Vagina (tissue), 2 donors: ENCODE results near the gene DNAH1.

ENCODE experiments used
- POLR2A ChIP-seq, 2 donors: fragments of 450-650 bp; IDR thresholded peaks; one replicate each; pipeline ENCODE4 v1.6.1; 2017; ENCODE audit warnings: antibody characterized with exemption in 2 of 2, mild to moderate bottlenecking in 2 of 2, moderate library complexity in 2 of 2
- POLR2AphosphoS5 ChIP-seq, 2 donors: sonication (generic); formaldehyde crosslinking; IDR thresholded peaks; one replicate each; pipeline ENCODE4 v1.9.0; 2017; ENCODE audit warnings: antibody characterized with exemption in 2 of 2, mild to moderate bottlenecking in 2 of 2, low read depth in 1 of 2; ENCODE audit not compliant: insufficient read depth in 1 of 2
- TF ChIP-seq, protein P1 (sequence below), 3 experiments: fragments of 450-650 bp in 2 of 3; fragments of 200-600 bp in 1 of 3; sonication (generic) in 1 of 3; IDR thresholded peaks; one replicate each; pipeline ENCODE4 v1.5.1; 2017 to 2019; ENCODE audit warnings: antibody characterized with exemption in 3 of 3, mild to moderate bottlenecking in 2 of 3, moderate library complexity in 2 of 3

DNA sequence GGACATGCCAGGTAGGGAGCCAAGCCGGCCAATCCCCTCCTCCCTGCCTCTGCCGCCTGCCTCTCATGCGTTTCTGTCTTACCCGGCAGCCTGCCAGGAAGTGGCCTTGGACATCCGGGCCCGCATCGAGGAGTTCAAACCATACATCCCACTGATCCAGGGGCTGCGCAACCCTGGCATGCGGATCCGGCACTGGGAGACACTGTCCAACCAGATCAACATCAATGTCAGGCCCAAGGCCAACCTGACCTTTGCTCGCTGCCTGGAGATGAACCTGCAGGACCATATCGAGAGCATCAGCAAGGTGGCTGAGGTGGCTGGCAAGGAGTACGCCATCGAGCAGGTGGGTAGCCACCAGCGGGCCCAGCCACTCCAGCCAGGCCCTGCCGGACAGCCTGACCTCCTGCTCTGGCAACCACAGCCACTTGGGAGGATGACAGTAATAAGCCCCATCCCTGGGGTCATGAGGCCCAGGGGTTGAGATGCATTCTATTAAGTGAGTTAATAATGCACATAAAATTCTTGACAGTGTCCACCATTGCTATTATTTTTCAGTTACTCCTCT, 37.3 kb downstream of the DNAH1 start:
- TF ChIP-seq, protein P1, sequence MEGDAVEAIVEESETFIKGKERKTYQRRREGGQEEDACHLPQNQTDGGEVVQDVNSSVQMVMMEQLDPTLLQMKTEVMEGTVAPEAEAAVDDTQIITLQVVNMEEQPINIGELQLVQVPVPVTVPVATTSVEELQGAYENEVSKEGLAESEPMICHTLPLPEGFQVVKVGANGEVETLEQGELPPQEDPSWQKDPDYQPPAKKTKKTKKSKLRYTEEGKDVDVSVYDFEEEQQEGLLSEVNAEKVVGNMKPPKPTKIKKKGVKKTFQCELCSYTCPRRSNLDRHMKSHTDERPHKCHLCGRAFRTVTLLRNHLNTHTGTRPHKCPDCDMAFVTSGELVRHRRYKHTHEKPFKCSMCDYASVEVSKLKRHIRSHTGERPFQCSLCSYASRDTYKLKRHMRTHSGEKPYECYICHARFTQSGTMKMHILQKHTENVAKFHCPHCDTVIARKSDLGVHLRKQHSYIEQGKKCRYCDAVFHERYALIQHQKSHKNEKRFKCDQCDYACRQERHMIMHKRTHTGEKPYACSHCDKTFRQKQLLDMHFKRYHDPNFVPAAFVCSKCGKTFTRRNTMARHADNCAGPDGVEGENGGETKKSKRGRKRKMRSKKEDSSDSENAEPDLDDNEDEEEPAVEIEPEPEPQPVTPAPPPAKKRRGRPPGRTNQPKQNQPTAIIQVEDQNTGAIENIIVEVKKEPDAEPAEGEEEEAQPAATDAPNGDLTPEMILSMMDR (IDR thresholded peaks at IDR 0.05): no peak
- TF ChIP-seq POLR2A (IDR thresholded peaks at IDR 0.05) (no peak), POLR2AphosphoS5 (IDR thresholded peaks at IDR 0.05; ENCODE audit: insufficient read depth in 1 of 2, low read depth in 1 of 2) (no peak)
